GM12892 (cell line): ENCODE data around the gene MPHOSPH9.
"Not testable (repeated sequence)": the region's sequence is repeated elsewhere in the genome, so short reads cannot be mapped to it uniquely, and the experiment has no call there.

Experiments
- DNase-seq: peaks from one replicate; pipeline ENCODE4 v3.0.0; 2011; ENCODE audit not compliant: insufficient read length
- FAIRE-seq: peaks from 2 replicates; lab custom pipeline; 2011; peaks lifted over from hg19 to GRCh38; lab: Jason Lieb, UNC
- POLR2A ChIP-seq: IDR thresholded peaks from 2 replicates; pipeline ENCODE4 v1.6.1; 2011; ENCODE audit warnings: low read depth, low read length, control low read depth
- POLR2AphosphoS5 ChIP-seq: IDR thresholded peaks from 2 replicates; pipeline ENCODE4 v1.6.1; 2011; ENCODE audit warnings: low read depth, low read length, control low read depth
- TAF1 ChIP-seq: IDR thresholded peaks from 2 replicates; pipeline ENCODE4 v1.6.1; 2011; ENCODE audit warnings: low read depth, mild to moderate bottlenecking, control low read depth, low read length, borderline replicate concordance

The MPHOSPH9 gene

DNA sequence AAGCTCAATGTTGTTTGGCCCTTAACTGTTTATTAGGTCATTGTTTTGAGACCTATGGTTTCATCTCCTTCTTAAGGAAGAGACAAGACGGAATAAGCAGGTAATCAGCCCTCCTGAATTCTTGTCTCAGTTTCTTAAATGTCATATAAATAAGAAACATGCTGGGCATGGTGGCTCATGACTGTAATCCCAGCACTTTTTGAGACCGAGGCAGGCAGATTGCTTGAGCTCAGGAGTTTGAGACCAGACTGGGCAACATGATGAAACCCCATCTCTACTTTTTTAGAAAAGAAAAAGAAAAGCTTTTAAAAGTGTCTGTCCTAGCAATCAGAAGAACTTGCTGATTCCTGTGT is 5.4 kb upstream of the MPHOSPH9 start:
- FAIRE-seq (no peak), DNase-seq (no peak)
- no peak for TF ChIP-seq TAF1
- no peak for TF ChIP-seq POLR2AphosphoS5
- no peak for TF ChIP-seq POLR2A

GRCh38 chr12:123237646-123238329 is 4.8 kb upstream of the MPHOSPH9 start:
- DNase-seq (no peak), FAIRE-seq (peak; percentile 69)
- TF ChIP-seq POLR2AphosphoS5 (no peak), POLR2A (no peak), TAF1 (no peak)

GRCh38 chr12:123233505-123234308 is 766 bp upstream of the MPHOSPH9 start:
- DNase-seq, result no peak
- FAIRE-seq, result no peak
- TF ChIP-seq POLR2A (no peak), TAF1 (no peak), POLR2AphosphoS5 (no peak)

GRCh38 chr12:123232472-123232806 is 502 bp downstream of the MPHOSPH9 start:
- TF ChIP-seq TAF1 (no peak), POLR2AphosphoS5 (no peak), POLR2A (no peak)
- DNase-seq, result no peak
- FAIRE-seq, result peak; percentile 33

GRCh38 chr12:123231931-123232330 is 1.0 kb downstream of the MPHOSPH9 start:
- DNase-seq (no peak), FAIRE-seq (no peak)

GRCh38 chr12:123229051-123229450 is 3.9 kb downstream of the MPHOSPH9 start:
- FAIRE-seq (no peak), DNase-seq (no peak)
- TF ChIP-seq TAF1, result no peak
- TF ChIP-seq POLR2A, result no peak
- no peak for TF ChIP-seq POLR2AphosphoS5

More at GRCh38 chr12:123231931-123232330, 1.0 kb downstream of the MPHOSPH9 start:
- TF ChIP-seq POLR2AphosphoS5 (no peak), POLR2A (no peak), TAF1 (no peak)

- no peak for FAIRE-seq
- TF ChIP-seq POLR2A (no peak), POLR2AphosphoS5 (no peak), TAF1 (no peak)
- no peak for DNase-seq
Observed at GRCh38 chr12:123227581-123228258, 5.2 kb downstream of the MPHOSPH9 start.

DNA sequence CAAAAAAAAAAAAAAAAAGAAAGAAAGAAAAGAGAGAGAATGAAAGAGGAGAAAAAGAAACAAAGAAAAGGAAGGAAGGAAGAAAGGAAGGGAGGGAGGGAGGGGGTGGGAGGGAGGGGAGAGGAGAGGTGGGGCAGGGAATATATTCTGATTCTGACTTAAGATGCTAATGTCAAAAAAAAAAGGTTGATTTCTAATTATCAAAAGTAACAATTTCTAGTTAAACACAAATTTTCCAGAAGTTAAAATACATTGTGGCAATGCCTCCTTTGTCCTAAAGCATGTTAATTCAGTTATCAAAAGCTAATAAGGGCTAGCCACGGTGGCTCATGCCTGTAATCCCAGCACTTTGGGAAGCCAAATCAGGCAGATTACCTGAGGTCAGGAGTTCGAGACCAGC is 7.5 kb downstream of the MPHOSPH9 start:
- FAIRE-seq, result no peak
- no peak for DNase-seq
- TF ChIP-seq TAF1, result no peak

- TF ChIP-seq POLR2AphosphoS5 (no peak), TAF1 (no peak), POLR2A (no peak)
- FAIRE-seq (no peak), DNase-seq (no peak)
Observed at GRCh38 chr12:123223241-123223668, 9.7 kb downstream of the MPHOSPH9 start.

- DNase-seq, FAIRE-seq: not testable (repeated sequence)
Observed at GRCh38 chr12:123207815-123208214, 25.1 kb downstream of the MPHOSPH9 start.

- FAIRE-seq, DNase-seq: not testable (repeated sequence)
Observed at GRCh38 chr12:123206794-123207193, 26.1 kb downstream of the MPHOSPH9 start.

GRCh38 chr12:123200414-123200813 is 32.5 kb downstream of the MPHOSPH9 start:
- no peak for DNase-seq
- TF ChIP-seq TAF1 (no peak), POLR2A (no peak), POLR2AphosphoS5 (no peak)
- no peak for FAIRE-seq
